HepG2 (cell line): ENCODE measurements around the gene MRPL34. TPM values are rescaled to one million over a fixed set of nuclear protein-coding genes. Genes with fewer than 3 reads are reported as not detected.

Experiments
- ATM ChIP-seq: fragments of 450-650 bp; IDR thresholded peaks from 2 replicates; pipeline ENCODE4 v1.7.1; 2017; ENCODE audit warnings: mild to moderate bottlenecking, borderline replicate concordance
- CREB1 ChIP-seq, 2 experiments: fragments of 450-650 bp in 1 of 2; IDR thresholded peaks; 2 replicates each; pipeline ENCODE4 v1.6.1; 2016 to 2017; ENCODE audit warnings: control low read depth in 1 of 2, mild to moderate bottlenecking in 1 of 2, missing compliant biosample characterization in 1 of 2, missing genetic modification characterization in 1 of 2
- FOSL2 ChIP-seq: sonication (generic); formaldehyde crosslinking; IDR thresholded peaks from 2 replicates; pipeline ENCODE4 v1.4.0; 2020; ENCODE audit warnings: missing genetic modification reagents
- GATAD1 ChIP-seq: IDR thresholded peaks from 2 replicates; pipeline ENCODE4 v1.6.1; 2016; ENCODE audit warnings: missing genetic modification reagents, missing compliant biosample characterization
- GRHL1 ChIP-seq: sonication (generic); formaldehyde crosslinking; conservative IDR thresholded peaks from 2 replicates; pipeline ENCODE4 v1.8.0; 2022; ENCODE audit warnings: missing genetic modification reagents
- MXI1 ChIP-seq: IDR thresholded peaks from 3 replicates; pipeline ENCODE4 v1.6.1; 2012; ENCODE audit warnings: low read depth, low read length, inconsistent platforms, borderline replicate concordance
- POLR2AphosphoS5 ChIP-seq: IDR thresholded peaks from 2 replicates; pipeline ENCODE4 v1.6.1; 2012; ENCODE audit warnings: low read depth, low read length
- RBM39 ChIP-seq: fragments of 200-400 bp; formaldehyde crosslinking; IDR thresholded peaks from one replicate; pipeline ENCODE4 v1.6.1; 2018; ENCODE audit warnings: antibody characterized with exemption, mild to moderate bottlenecking, low read depth, low read length; ENCODE audit not compliant: poor library complexity, severe bottlenecking
- SUZ12 ChIP-seq: fragments of 150-350 bp; IDR thresholded peaks from 2 replicates; pipeline ENCODE4 v1.6.1; 2014; ENCODE audit warnings: low read depth, low read length
- ZBED4 ChIP-seq: sonication (generic); formaldehyde crosslinking; IDR thresholded peaks from 2 replicates; pipeline ENCODE4 v1.4.0; 2020; ENCODE audit warnings: missing genetic modification reagents, borderline replicate concordance
- ZFP36L1 ChIP-seq: sonication (generic); formaldehyde crosslinking; IDR thresholded peaks from 2 replicates; pipeline ENCODE4 v1.8.0; 2022; ENCODE audit warnings: mild to moderate bottlenecking, missing genetic modification reagents, moderate library complexity
- ZNF224 ChIP-seq: sonication (generic); formaldehyde crosslinking; IDR thresholded peaks from 2 replicates; pipeline ENCODE4 v1.5.0; 2020; ENCODE audit warnings: mild to moderate bottlenecking, missing genetic modification reagents
- ZNF329 ChIP-seq: sonication (generic); formaldehyde crosslinking; IDR thresholded peaks from 2 replicates; pipeline ENCODE4 v1.9.0; 2021; ENCODE audit warnings: low read depth, mild to moderate bottlenecking, missing genetic modification reagents
- ZNF513 ChIP-seq: sonication (generic); formaldehyde crosslinking; conservative IDR thresholded peaks from 2 replicates; pipeline ENCODE4 v1.5.0; 2020; ENCODE audit warnings: missing genetic modification reagents
- ZNF709 ChIP-seq: sonication (generic); formaldehyde crosslinking; IDR thresholded peaks from 2 replicates; pipeline ENCODE4 v1.5.0; 2020; ENCODE audit warnings: mild to moderate bottlenecking, missing genetic modification reagents
- ZSCAN29 ChIP-seq: sonication (generic); formaldehyde crosslinking; conservative IDR thresholded peaks from 2 replicates; pipeline ENCODE4 v1.4.0; 2020; ENCODE audit warnings: mild to moderate bottlenecking, missing genetic modification reagents
- polyA plus RNA-seq, 8 experiments: library from polyadenylated mRNA; depleted of rRNA in 3 of 8; stranded (reverse) in 7 of 8; unstranded in 1 of 8; fragments of >200 nt; fragmentation: Illumina TruSeq in 4 of 8; extraction: Trizol in 4 of 8; gene quantifications; 2 replicates each; pipeline versions ENCODE4 v1.2.1 to v1.2.3, GENCODE V29; 2011 to 2016; ENCODE audit warnings: low read depth in 4 of 8, missing spikeins in 1 of 8, mixed read lengths in 1 of 8; ENCODE audit not compliant: insufficient read depth in 1 of 8
- total RNA-seq, 5 experiments: library from RNA; depleted of rRNA; stranded (reverse); fragments of >200 nt; fragmentation: Illumina TruSeq; extraction: Trizol; gene quantifications; 2 replicates each; pipeline ENCODE4 v1.2.3, GENCODE V29; 2016; ENCODE audit warnings: low read depth in 1 of 5
- TF ChIP-seq, protein P1 (sequence below): sonication (generic); formaldehyde crosslinking; IDR thresholded peaks from 2 replicates; pipeline ENCODE4 v1.4.0; 2020; ENCODE audit warnings: missing genetic modification reagents, borderline replicate concordance

Gene MRPL34
- total and polyA plus RNA-seq, 2 of the 13 experiments (the other 11 are each of a cell fraction or from before 2014, with no cell fraction given), result 74.0 to 77.3 TPM

DNA sequence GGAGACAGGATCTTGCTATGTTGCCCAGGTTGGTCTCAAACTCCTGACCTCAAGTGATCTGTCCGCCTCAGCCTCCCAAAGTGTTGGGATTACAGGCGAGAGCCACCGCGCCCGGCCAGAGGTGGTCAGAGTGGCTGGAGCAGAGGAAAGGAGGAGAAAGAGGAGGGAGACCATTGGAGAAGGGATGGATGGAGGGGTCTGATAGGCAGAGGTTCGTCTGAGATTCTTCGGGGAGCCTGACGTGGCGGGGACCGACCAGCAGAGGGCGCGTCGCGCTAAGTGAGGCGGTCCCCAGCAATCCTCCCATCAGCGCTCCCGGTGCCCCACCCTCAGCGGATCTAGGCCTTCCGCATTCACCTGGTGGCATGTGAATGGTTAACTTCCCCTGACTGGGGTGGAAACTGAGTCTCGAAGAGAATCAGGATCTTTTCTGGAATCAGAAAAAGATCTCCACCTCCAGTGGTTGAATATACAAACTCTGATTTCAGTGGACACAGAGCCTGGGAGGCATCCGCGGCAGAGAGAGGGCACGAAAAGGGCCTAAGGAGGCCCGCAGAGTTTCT, 40.5 kb downstream of the MRPL34 start (continued):
- TF ChIP-seq ATM (no peak), FOSL2 (peak; percentile 35; the same call in 1 of the 2 replicates), ZNF224 (CRISPR knock-in tag) (no peak), SUZ12 (no peak), ZNF329 (no peak), ZFP36L1 (no peak), ZNF709 (0 out of 2 replicates have a peak, but pooled peaks have one; percentile 25), ZNF513 (CRISPR knock-in tag) (no peak), RBM39 (no peak), CREB1 (IDR thresholded peaks at IDR 0.05) (no peak), CREB1 (CRISPR knock-in tag; IDR thresholded peaks at IDR 0.05) (no peak), MXI1 (no peak; the same call in 2 of the 3 replicates), POLR2AphosphoS5 (no peak), ZSCAN29 (CRISPR knock-in tag) (no peak), GATAD1 (0 out of 2 replicates have a peak, but pooled peaks have one; percentile 22), ZBED4 (CRISPR knock-in tag) (no peak), GRHL1 (CRISPR knock-in tag) (no peak)
- TF ChIP-seq, protein P1, sequence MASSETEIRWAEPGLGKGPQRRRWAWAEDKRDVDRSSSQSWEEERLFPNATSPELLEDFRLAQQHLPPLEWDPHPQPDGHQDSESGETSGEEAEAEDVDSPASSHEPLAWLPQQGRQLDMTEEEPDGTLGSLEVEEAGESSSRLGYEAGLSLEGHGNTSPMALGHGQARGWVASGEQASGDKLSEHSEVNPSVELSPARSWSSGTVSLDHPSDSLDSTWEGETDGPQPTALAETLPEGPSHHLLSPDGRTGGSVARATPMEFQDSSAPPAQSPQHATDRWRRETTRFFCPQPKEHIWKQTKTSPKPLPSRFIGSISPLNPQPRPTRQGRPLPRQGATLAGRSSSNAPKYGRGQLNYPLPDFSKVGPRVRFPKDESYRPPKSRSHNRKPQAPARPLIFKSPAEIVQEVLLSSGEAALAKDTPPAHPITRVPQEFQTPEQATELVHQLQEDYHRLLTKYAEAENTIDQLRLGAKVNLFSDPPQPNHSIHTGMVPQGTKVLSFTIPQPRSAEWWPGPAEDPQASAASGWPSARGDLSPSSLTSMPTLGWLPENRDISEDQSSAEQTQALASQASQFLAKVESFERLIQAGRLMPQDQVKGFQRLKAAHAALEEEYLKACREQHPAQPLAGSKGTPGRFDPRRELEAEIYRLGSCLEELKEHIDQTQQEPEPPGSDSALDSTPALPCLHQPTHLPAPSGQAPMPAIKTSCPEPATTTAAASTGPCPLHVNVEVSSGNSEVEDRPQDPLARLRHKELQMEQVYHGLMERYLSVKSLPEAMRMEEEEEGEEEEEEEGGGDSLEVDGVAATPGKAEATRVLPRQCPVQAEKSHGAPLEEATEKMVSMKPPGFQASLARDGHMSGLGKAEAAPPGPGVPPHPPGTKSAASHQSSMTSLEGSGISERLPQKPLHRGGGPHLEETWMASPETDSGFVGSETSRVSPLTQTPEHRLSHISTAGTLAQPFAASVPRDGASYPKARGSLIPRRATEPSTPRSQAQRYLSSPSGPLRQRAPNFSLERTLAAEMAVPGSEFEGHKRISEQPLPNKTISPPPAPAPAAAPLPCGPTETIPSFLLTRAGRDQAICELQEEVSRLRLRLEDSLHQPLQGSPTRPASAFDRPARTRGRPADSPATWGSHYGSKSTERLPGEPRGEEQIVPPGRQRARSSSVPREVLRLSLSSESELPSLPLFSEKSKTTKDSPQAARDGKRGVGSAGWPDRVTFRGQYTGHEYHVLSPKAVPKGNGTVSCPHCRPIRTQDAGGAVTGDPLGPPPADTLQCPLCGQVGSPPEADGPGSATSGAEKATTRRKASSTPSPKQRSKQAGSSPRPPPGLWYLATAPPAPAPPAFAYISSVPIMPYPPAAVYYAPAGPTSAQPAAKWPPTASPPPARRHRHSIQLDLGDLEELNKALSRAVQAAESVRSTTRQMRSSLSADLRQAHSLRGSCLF, result no peak
